GM23248 (cell line): ENCODE data around the gene MITF. TPM values are rescaled to one million over a fixed set of nuclear protein-coding genes. Genes with fewer than 3 reads are reported as not detected.
A peak's percentile ranks its signal among the peaks of the same experiment; 100 is the strongest.

Source experiments
- DNase-seq: peaks from one replicate; pipeline ENCODE4 v3.0.0-alpha.2; 2015
- H2AFZ ChIP-seq: fragments of 200-600 bp; sonication (generic); 2 replicates; pipeline ENCODE4 v1.6.1; 2016; ENCODE audit warnings: antibody characterized with exemption
- H3F3A ChIP-seq: fragments of 200-600 bp; sonication (generic); 2 replicates; pipeline ENCODE4 v1.6.1; 2016; ENCODE audit warnings: mild to moderate bottlenecking, antibody characterized with exemption, mixed run types; ENCODE audit not compliant: insufficient read depth
- H3K27ac ChIP-seq: fragments of 200-600 bp; sonication (generic); 2 replicates; pipeline ENCODE4 v1.5.1; 2016; ENCODE audit warnings: mild to moderate bottlenecking
- H3K27me3 ChIP-seq: fragments of 200-600 bp; sonication (generic); replicated peaks from 2 replicates; pipeline ENCODE4 v1.6.1; 2016; ENCODE audit warnings: mild to moderate bottlenecking; ENCODE audit not compliant: insufficient read depth
- H3K36me3 ChIP-seq: fragments of 200-600 bp; sonication (generic); 2 replicates; pipeline ENCODE4 v1.6.1; 2016; ENCODE audit warnings: low read depth, mild to moderate bottlenecking
- H3K4me1 ChIP-seq: fragments of 200-600 bp; sonication (generic); 2 replicates; pipeline ENCODE4 v1.6.1; 2016; ENCODE audit warnings: mild to moderate bottlenecking; ENCODE audit not compliant: insufficient read depth
- H3K4me2 ChIP-seq: fragments of 200-600 bp; sonication (generic); one replicate; pipeline ENCODE4 v1.6.1; 2016; ENCODE audit warnings: mild to moderate bottlenecking; ENCODE audit not compliant: unreplicated experiment
- H3K4me3 ChIP-seq: fragments of 200-600 bp; sonication (generic); 2 replicates; pipeline ENCODE4 v1.5.1; 2016; ENCODE audit warnings: mild to moderate bottlenecking
- H3K79me2 ChIP-seq: fragments of 200-600 bp; sonication (generic); 2 replicates; pipeline ENCODE4 v1.6.1; 2016; ENCODE audit warnings: mild to moderate bottlenecking; ENCODE audit not compliant: insufficient read depth
- H3K9ac ChIP-seq: fragments of 200-600 bp; sonication (generic); 2 replicates; pipeline ENCODE4 v1.6.1; 2016; ENCODE audit warnings: mild to moderate bottlenecking
- H3K9me2 ChIP-seq: fragments of 200-600 bp; sonication (generic); 2 replicates; pipeline ENCODE4 v1.6.1; 2016; ENCODE audit warnings: mixed run types, mild to moderate bottlenecking, moderate library complexity; ENCODE audit not compliant: insufficient read depth
- H3K9me3 ChIP-seq: fragments of 200-600 bp; sonication (generic); one replicate; pipeline ENCODE4 v1.6.1; 2017; ENCODE audit warnings: low read depth
- H4K20me1 ChIP-seq: fragments of 200-600 bp; sonication (generic); 2 replicates; pipeline ENCODE4 v1.6.0; 2016; ENCODE audit not compliant: insufficient read depth
- EZH2 ChIP-seq: fragments of 200-600 bp; sonication (generic); IDR thresholded peaks from 2 replicates; pipeline ENCODE4 v1.6.1; 2018; ENCODE audit warnings: antibody characterized with exemption, mild to moderate bottlenecking; ENCODE audit not compliant: insufficient read depth, poor library complexity, severe bottlenecking
- EZH2phosphoT487 ChIP-seq: fragments of 200-600 bp; sonication (generic); IDR thresholded peaks from 2 replicates; pipeline ENCODE4 v1.6.1; 2018; ENCODE audit warnings: antibody characterized with exemption, moderate library complexity, mild to moderate bottlenecking, low read depth; ENCODE audit not compliant: insufficient read depth
- WGBS, 2 experiments: methylation state at CpG; one replicate each; pipeline ENCODE4 v1.1.6; 2015 to 2017; ENCODE audit warnings: low lambda C conversion rate in 2 of 2, low coverage in 1 of 2; ENCODE audit errors: missing lambda C conversion rate in 2 of 2; 5-methylcytosine and 5-hydroxymethylcytosine counted together
- in situ Hi-C: fragments of 300-500 bp; cut with MboI; formaldehyde crosslinking; loops from 2 replicates; pipeline ENCODE4 v1.15.0; 2020
- polyA plus RNA-seq: library from polyadenylated mRNA; unstranded; fragments of >200 nt; fragmentation: Nextera tagmentation; extraction: Ambion mirVana; gene quantifications from 2 replicates; pipeline ENCODE4 v1.2.1, GENCODE V29; 2016
- total RNA-seq: library from RNA; depleted of rRNA; stranded (reverse); fragments of >200 nt; shearing (Covaris generic); gene quantifications from 2 replicates; pipeline ENCODE4 v1.2.3, GENCODE V29; 2014

MITF gene
- total and polyA plus RNA-seq, 2 experiments from 2014 or later = 0.86 to 2.0 TPM

DNA sequence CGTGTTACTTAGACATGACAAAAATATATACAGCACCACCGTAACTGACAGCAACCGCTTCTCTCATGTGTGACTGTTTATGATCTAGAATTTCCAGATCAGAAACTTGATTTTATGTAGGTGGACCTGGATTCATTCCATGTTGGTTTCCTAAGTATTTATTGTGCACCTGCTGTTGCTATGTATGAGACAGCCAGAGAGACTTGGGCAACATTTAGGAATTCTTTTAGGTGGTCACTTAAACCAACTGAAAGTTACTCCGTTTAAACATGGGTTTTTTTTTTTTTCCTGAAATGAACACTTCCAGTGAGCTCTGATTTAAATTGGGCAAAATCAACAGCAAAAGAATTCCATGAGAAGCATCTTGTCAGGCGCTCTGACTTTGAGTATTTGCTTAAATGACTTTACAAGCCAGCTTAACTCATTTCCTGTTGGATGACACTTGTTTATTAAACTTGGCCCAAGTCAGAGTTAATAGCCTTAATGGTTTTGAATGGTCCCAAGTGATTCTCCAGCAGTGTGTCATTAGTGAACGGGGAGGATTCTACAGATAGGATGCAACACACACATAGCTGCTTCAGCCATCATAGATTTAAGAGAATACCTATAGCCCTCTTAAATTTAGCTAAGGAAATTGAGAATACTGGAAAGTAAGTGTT, 31.8 kb downstream of the MITF start:
- no peak overlapping the region for H3K9ac ChIP-seq
- H2AFZ ChIP-seq = no peak overlapping the region
- H3K27me3 ChIP-seq = no peaks in the 10 kb centered on the region
- no peak overlapping the region for H3K27ac ChIP-seq
- no peak for TF ChIP-seq EZH2
- TF ChIP-seq EZH2phosphoT487 = no peak
- H3K4me3 ChIP-seq = no peak overlapping the region
- H3K4me1 ChIP-seq = peaks cover 21% of the 10 kb centered on the region
- no peaks in the 10 kb centered on the region for H3K36me3 ChIP-seq
- no peak overlapping the region for H3K4me2 ChIP-seq
- peak; percentile 45 for DNase-seq
- no peaks in the 10 kb centered on the region for H3K9me2 ChIP-seq
- in situ Hi-C loops = no loop called here
- H3K9me3 ChIP-seq = no peaks in the 10 kb centered on the region
- no peaks in the 10 kb centered on the region for H3K79me2 ChIP-seq
- peaks cover 17% of the 10 kb centered on the region for H3F3A ChIP-seq
- WGBS, 2 experiments = 56 to 59% methylated on average over 6 of the region's 6 CpGs
- H4K20me1 ChIP-seq = no peaks in the 10 kb centered on the region

DNA sequence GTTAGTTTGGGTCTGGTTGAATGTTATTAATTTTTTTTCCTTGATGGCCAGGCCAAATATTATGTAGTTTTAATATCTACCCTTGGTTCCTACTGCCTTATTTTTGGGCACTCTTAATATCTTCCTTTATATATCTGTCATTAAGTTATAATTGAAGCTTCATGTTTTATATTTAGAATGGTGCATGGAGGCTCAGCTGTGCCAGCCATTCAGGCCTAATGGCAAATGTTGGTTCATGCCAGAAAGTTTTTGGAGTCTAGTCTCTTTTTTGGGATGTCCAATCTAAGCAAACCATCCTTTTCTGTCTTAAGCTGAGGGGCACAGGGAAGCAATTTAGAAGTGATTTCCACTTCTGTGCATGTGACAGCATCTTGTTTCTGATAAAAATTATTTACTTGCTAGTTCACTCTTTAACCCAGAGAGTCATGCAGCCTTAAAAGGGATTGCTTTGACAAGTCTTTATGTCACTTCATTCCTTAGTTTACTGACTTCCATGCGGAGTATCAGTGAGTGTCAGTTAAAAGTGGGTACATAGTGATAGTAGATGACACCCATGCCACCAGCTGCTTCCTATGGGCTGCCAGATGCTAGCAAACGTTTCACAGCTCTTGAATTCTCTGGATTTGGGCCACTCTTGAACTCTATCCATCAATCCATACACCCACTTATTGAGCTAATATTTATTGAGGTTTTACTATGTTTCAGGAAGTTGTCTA, 33.0 kb downstream of the MITF start:
- TF ChIP-seq EZH2phosphoT487 (no peak), EZH2 (no peak)
- no peaks in the 10 kb centered on the region for H3K27me3 ChIP-seq

GRCh38 chr3:69774029-69774428, 34.8 kb downstream of the MITF start:
- TF ChIP-seq EZH2 = no peak
- no peak for TF ChIP-seq EZH2phosphoT487
- Histone ChIP-seq H3K27me3 (no peaks in the 10 kb centered on the region), H2AFZ (no peak overlapping the region), H3K9ac (no peak overlapping the region), H3K27ac (no peak overlapping the region), H3K9me2 (no peaks in the 10 kb centered on the region), H4K20me1 (no peaks in the 10 kb centered on the region), H3K4me1 (peaks cover 31% of the 10 kb centered on the region), H3F3A (peaks cover 28% of the 10 kb centered on the region), H3K4me3 (no peak overlapping the region), H3K79me2 (no peaks in the 10 kb centered on the region), H3K36me3 (no peaks in the 10 kb centered on the region), H3K4me2 (no peak overlapping the region), H3K9me3 (no peaks in the 10 kb centered on the region)
- no peak for DNase-seq
- 76 to 86% methylated on average over 1 of the region's 1 CpG for WGBS, 2 experiments
- in situ Hi-C loops = no loop called here

More for the DNA sequence above, 33.0 kb downstream of the MITF start:
- Histone ChIP-seq H3K79me2 (no peaks in the 10 kb centered on the region), H3K9ac (no peak overlapping the region), H4K20me1 (no peaks in the 10 kb centered on the region), H3K9me3 (no peaks in the 10 kb centered on the region), H3K4me3 (no peak overlapping the region), H3K36me3 (no peaks in the 10 kb centered on the region), H3K4me1 (peaks cover 29% of the 10 kb centered on the region), H3K27ac (no peak overlapping the region), H3K9me2 (no peaks in the 10 kb centered on the region), H3K4me2 (no peak overlapping the region), H3F3A (peaks cover 26% of the 10 kb centered on the region), H2AFZ (no peak overlapping the region)
- DNase-seq = no peak
- WGBS, 2 experiments = 75 to 82% methylated on average over 2 of the region's 2 CpGs
- in situ Hi-C loops = no loop called here

DNA sequence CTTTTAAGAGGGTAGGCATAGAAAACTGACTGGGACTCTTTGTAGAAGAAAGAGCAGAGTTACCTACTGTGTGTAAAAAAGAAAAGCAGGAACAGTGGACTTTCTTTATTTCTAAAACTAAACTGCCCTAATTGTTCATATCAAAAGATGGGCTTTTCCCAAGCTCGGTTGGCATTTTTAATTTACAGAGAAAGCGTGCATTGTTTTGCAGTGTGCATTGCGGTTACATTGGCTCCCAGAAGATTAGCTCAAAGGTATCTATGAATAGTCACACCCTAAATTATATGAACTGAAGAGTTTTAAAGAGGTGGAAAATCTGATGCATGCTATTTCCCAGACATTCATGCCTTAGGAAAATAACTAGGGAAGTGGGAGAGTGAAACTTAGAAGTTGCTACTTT, 36.5 kb downstream of the MITF start:
- in situ Hi-C loops = no loop called here
- peaks cover 20% of the 10 kb centered on the region for H3F3A ChIP-seq

More for the DNA sequence above, 36.5 kb downstream of the MITF start:
- H3K4me3 ChIP-seq = no peak overlapping the region
- H2AFZ ChIP-seq = no peak overlapping the region
- H3K27me3 ChIP-seq = no peaks in the 10 kb centered on the region
- H3K36me3 ChIP-seq = no peaks in the 10 kb centered on the region
- no peak overlapping the region for H3K27ac ChIP-seq
- H3K9ac ChIP-seq = no peak overlapping the region
- H3K79me2 ChIP-seq = no peaks in the 10 kb centered on the region
- 97% methylated on average over 3 of the region's 3 CpGs for WGBS, 2 experiments
- no peaks in the 10 kb centered on the region for H3K9me2 ChIP-seq
- H4K20me1 ChIP-seq = no peaks in the 10 kb centered on the region
- H3K9me3 ChIP-seq = no peaks in the 10 kb centered on the region
- no peak for TF ChIP-seq EZH2
- TF ChIP-seq EZH2phosphoT487 = no peak
- peaks cover 19% of the 10 kb centered on the region; the same call in 1 of the 2 replicates for H3K4me1 ChIP-seq
- no peak for DNase-seq
- H3K4me2 ChIP-seq = no peak overlapping the region
